IMR-90 (cell line): ENCODE measurements around the gene A3GALT2.

Experiments
- BHLHE40 ChIP-seq: fragments of 150-350 bp; IDR thresholded peaks from 2 replicates; pipeline ENCODE4 v1.6.1; 2016; ENCODE audit warnings: mild to moderate bottlenecking, low read depth, low read length
- CEBPB ChIP-seq: IDR thresholded peaks from 2 replicates; pipeline ENCODE4 v1.6.1; 2012; ENCODE audit warnings: low read depth, low read length, improper control_type of control experiment
- CTCF ChIP-seq: conservative IDR thresholded peaks from 2 replicates; pipeline ENCODE4 v1.5.1; 2012; ENCODE audit warnings: mild to moderate bottlenecking, low read depth, low read length, improper control_type of control experiment
- ELK1 ChIP-seq: fragments of 150-350 bp; IDR thresholded peaks from 2 replicates; pipeline ENCODE4 v1.6.1; 2016; ENCODE audit warnings: low read depth, mild to moderate bottlenecking, low read length, moderate library complexity, borderline replicate concordance
- FOS ChIP-seq: fragments of 150-350 bp; IDR thresholded peaks from 2 replicates; pipeline ENCODE4 v1.6.1; 2016; ENCODE audit warnings: low read depth, low read length
- MAFK ChIP-seq: IDR thresholded peaks from 2 replicates; pipeline ENCODE4 v1.6.1; 2012; ENCODE audit warnings: low read depth, low read length, improper control_type of control experiment
- MAZ ChIP-seq: IDR thresholded peaks from 2 replicates; pipeline ENCODE4 v1.6.1; 2012; ENCODE audit warnings: low read depth, mild to moderate bottlenecking, low read length, improper control_type of control experiment, moderate library complexity, borderline replicate concordance
- MXI1 ChIP-seq: IDR thresholded peaks from 2 replicates; pipeline ENCODE4 v1.6.1; 2012; ENCODE audit warnings: low read depth, mild to moderate bottlenecking, low read length, moderate library complexity, borderline replicate concordance
- POLR2A ChIP-seq: IDR thresholded peaks from 2 replicates; pipeline ENCODE4 v1.6.1; 2012; ENCODE audit warnings: mild to moderate bottlenecking, low read depth, low read length
- RAD21 ChIP-seq: IDR thresholded peaks from 2 replicates; pipeline ENCODE4 v1.6.1; 2012; ENCODE audit warnings: low read length, improper control_type of control experiment
- RCOR1 ChIP-seq: IDR thresholded peaks from 2 replicates; pipeline ENCODE4 v1.6.1; 2012; ENCODE audit warnings: mild to moderate bottlenecking, low read length, improper control_type of control experiment; ENCODE audit not compliant: insufficient replicate concordance
- RFX5 ChIP-seq: IDR thresholded peaks from 2 replicates; pipeline ENCODE4 v1.8.0; 2012; ENCODE audit warnings: low read depth, mild to moderate bottlenecking, low read length, moderate library complexity
- SMC3 ChIP-seq: fragments of 150-350 bp; IDR thresholded peaks from 2 replicates; pipeline ENCODE4 v1.6.1; 2016; ENCODE audit warnings: low read depth, mild to moderate bottlenecking, antibody characterized with exemption, low read length, moderate library complexity

- no peak for TF ChIP-seq FOS
- TF ChIP-seq CTCF, result no peak
- no peak for TF ChIP-seq POLR2A
- no peak for TF ChIP-seq SMC3
- no peak for TF ChIP-seq RFX5
- TF ChIP-seq RCOR1, result no peak
- TF ChIP-seq MAZ, result no peak
- TF ChIP-seq MAFK, result no peak
- no peak for TF ChIP-seq BHLHE40
- no peak for TF ChIP-seq CEBPB
- no peak for TF ChIP-seq ELK1
- no peak for TF ChIP-seq MXI1
- no peak for TF ChIP-seq RAD21
These were observed 13.2 kb upstream of the A3GALT2 start for GRCh38 chr1:33334081-33334552.
